GM21381 (cell line): ENCODE results near the gene DRAXIN.

ENCODE experiments used
- ATAC-seq: cut with Tn5 transposase; IDR thresholded peaks from one replicate; pipeline ENCODE4 v1.9.1; 2021; ENCODE audit warnings: mild to moderate bottlenecking, moderate library complexity; ENCODE audit not compliant: unreplicated experiment

The DRAXIN gene

DNA sequence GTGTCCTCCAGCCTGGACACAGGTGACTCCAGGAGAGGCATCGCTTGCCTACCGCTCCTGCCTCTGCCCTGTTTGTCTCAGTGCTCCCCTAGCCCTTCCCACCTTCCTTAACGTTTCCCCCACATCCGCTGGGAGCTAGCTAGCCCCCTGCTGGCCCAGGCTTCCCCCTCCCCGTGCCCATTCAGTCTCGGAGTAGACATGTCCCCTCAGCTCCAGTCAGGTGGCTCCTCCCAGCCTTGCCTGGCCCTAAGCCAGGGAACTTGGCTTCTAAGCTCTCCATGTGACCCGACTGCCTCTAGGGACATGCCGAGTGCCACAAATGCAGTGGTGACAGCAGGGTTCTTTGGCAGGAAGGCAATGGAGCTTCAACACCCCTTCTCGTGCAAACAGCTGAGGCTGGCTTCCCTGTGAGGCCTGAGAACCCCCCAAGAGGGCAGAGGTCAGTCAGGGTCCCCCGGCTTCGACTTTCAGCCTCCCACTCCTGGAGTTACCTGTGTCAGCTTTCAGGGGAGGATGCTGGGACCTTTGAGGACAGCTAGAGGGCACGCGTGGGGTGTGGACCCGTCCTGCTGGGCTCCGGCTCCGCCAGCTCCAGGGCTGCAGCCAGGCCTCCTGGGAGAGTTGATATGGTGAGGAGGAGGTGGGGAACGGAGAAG is 16.2 kb downstream of the DRAXIN start:
- ATAC-seq = no peak

- ATAC-seq = no peak
Observed at GRCh38 chr1:11708554-11709350, 17.2 kb downstream of the DRAXIN start.

DNA sequence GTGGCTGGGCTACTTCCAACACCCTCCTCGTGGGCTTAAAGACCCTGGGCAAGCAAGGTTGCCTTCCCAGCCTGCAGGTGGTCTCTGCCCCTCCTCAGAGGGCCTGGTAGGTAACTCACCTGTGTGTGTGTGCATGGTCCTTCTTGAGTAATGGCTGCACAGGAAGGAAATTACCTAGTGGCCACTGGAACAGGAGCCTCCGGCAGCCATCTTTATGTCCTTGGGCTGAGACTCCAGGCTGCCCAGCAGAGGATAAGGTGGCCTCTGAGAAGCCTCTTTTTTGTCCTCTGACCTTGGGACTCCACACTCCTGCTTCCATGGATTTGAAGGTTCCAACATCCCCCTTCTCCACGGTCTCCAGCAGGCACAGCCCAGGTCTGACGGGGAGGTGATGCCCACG is 20.0 kb downstream of the DRAXIN start:
- ATAC-seq = no peak

DNA sequence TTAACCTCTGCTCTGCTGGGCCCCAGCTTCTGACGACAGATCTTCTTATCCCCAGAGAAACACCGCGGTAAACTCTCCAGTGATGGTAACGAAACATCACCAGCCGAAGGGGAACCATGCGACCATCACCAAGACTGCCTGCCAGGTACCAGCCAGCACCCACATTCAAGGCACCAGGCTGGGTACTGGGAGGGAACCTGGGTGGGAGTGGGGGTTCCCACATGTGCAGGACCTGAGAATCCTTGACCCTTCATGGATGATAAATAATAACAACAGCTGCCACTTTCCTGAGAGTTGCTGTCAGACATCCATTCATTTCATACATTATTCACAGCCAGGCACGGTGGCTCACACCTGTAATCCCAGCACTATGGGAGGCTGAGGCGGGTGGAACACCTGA is 20.8 kb downstream of the DRAXIN start:
- ATAC-seq = no peak

DNA sequence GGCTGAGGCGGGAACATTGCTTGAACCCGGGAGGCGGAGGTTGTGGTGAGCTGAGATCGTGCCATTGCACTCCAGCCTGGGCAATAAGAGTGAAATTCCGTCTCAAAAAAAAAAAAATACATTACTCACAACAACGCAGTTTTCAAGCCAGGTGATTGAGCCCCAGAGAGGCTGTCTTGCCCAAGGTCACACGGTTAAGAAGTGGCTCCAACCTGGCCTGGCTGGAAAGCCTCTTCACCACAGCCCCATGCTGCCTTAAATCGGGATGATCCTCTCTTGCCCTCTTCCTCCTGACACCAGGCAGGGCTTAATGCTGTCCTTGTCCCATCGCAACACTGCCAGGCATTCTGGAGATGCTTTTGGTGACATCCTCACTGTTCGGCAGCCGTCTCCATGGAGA is 21.6 kb downstream of the DRAXIN start:
- ATAC-seq = no peak

GRCh38 chr1:11714831-11715575 is 23.5 kb downstream of the DRAXIN start:
- no peak for ATAC-seq

DNA sequence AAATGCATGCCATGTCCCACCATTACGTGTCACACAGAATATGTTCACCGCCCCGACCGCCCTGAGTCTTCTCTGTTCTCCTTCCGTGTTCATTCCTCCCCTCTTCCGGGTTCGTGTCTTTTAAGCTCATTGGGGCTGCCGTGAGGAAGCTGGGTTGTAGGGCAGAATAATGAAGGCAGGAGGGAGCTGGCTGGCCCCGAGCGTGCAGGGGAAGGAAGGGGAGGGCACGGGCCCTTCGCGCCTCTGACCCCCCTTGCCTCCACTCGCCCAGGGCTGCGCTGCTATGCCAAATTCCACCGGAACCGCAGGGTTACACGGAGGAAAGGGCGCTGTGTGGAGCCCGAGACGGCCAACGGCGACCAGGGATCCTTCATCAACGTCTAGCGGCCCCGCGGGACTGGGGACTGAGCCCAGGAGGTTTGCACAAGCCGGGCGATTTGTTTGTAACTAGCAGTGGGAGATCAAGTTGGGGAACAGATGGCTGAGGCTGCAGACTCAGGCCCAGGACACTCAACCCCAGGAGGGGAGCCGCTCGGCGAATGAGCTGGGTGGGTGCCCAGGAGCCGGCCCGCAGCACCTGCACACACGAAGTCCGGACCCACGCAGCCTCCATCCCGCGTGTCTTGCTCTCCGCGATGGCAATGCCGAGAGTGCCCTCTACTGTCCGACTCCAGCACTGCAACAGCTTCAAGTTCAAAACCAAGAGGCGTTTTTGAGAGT is 28.0 kb downstream of the DRAXIN start:
- no peak for ATAC-seq

DNA sequence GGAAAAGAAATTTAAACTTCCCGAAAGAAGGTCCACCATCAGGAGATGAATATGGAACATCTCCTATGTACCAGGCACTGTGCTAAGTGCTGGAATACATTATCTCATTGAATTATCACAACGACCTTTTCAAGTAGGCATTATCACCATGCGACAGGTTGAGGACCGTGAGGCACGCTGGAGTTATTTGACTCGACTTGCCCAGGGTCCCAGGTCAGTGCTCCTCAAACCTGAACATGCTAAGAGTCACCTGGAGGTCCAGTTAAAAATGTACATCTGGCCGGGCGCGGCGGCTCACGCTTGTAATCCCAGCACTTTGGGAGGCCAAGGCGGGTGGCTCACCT is 28.5 kb downstream of the DRAXIN start:
- no peak for ATAC-seq

- ATAC-seq = no peak
Observed at GRCh38 chr1:11720525-11720924, 29.0 kb downstream of the DRAXIN start.

GRCh38 chr1:11721311-11721710 is 29.8 kb downstream of the DRAXIN start:
- ATAC-seq = no peak

GRCh38 chr1:11722538-11722937 is 31.0 kb downstream of the DRAXIN start:
- no peak for ATAC-seq

DNA sequence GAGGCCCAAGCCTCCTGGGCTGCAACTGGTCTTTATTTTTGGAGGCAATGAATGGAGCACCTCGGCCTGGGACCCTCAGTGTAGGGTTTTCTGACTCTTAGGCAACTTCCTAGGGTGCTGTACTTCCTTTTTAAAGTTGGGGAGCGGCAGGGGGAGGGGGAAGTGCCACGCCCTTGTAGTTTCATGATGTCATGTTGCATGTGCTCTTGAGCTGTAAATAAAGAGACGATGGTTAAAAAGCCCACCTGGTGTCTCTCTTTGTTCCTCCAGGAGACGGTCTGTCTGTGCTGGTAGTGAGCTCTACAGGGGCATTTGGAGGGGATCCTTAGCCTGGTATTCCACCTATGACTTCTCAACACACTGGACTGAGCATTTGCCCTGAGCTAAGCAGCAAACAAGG is 34.1 kb downstream of the DRAXIN start:
- no peak for ATAC-seq

- ATAC-seq = no peak
Observed at GRCh38 chr1:11727119-11727518, 35.6 kb downstream of the DRAXIN start.

DNA sequence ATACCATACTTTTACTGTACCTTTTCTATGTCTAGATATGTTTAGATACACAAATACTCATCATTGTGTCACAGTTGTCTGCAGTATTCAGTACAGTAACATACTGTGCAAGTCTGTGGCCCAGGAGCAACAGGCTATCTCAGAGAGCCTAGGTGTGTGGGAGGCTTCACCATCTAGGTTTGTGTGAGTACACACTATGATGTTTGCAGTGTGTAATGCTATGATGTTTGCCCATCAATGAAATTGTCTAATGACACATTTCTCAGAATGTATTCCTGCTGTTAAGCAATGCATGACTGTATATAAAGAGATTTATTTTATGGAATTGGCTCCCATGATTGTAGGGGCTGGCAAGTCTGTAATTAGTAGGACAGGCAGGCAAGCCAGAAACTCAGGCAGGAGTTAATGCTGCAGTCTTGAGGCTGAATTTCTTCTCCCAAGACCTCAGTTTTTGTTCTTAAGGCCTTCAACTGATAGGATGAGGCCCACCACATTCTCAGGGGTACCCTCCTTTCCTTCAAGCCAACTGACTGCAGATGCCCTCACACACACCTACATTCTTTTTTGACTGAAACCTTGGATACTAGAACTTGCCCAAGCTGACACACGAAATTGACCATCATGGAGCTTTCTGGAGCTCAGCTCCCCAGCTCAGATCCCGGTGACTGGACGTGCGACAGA is 36.8 kb downstream of the DRAXIN start:
- no peak for ATAC-seq

DNA sequence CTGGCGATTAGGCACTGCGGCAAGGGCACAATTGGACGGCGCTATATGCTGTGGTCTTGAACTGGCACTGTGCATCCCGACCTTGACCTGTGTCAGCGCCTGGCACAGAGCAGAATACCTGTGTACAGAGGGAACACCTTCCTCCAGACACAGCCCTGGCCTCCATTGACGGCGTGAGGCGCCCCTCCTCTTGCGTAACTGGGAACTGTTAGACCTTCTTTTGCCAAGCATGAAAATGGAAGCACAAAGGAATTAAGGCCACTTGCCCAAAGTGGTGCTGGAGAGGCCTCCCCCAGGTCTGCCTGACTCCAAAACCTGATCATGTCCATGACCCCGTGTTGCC is 37.6 kb downstream of the DRAXIN start:
- ATAC-seq = no peak

GRCh38 chr1:11729498-11730428 is 38.3 kb downstream of the DRAXIN start:
- ATAC-seq = no peak

GRCh38 chr1:11730429-11730891 is 39.0 kb downstream of the DRAXIN start:
- ATAC-seq = no peak

- no peak for ATAC-seq
Observed at GRCh38 chr1:11731691-11732283, 40.3 kb downstream of the DRAXIN start.

GRCh38 chr1:11733306-11733705 is 41.8 kb downstream of the DRAXIN start:
- no peak for ATAC-seq
